ENCODE results near the gene PDGFRB. TPM values are rescaled to one million over a fixed set of nuclear protein-coding genes. Genes with fewer than 3 reads are reported as not detected.

Gene PDGFRB
- total RNA-seq, 1 experiment from 2014 or later = 0.34 TPM

DNA sequence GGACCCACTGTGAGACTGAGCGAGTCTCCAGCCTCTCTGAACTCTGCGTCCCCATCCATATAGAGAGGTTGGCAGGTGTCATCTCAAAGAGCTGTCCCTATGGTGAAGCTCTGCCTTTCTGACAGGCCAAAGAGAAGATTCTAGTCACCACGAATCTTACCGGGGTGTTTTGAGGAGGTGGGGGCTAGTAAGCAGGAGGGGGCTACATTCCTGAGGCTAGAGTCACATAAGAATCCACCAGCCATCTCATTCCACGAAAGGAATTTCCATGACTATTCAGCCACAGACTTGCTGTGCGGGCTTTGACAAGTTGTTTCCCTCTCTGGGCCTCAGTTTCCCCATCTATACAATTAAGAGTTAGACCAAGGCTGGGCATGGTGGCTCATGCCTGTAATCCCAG, 16.3 kb downstream of the PDGFRB start:
- ChIA-PET CTCF (no interaction called here), POLR2A (no interaction called here), RAD21 (ENCODE audit: low non-redundant PET in 1 of 2, low total read pairs in 2 of 2, uncharacterized antibody in 2 of 2, unreplicated experiment in 2 of 2) (no interaction called here)
- H3K36me3 ChIP-seq (ENCODE audit: control insufficient read depth in 1 of 2, insufficient read depth in 2 of 2, low read length in 2 of 2) = no peaks in the 10 kb centered on the region
- H3K9ac ChIP-seq (ENCODE audit: low read length) = no peak overlapping the region
- no peaks in the 10 kb centered on the region for H3K79me2 ChIP-seq (ENCODE audit: insufficient read depth, low read length)
- no peak overlapping the region for H3K27ac ChIP-seq (ENCODE audit: low read depth, low read length)
- peaks cover 0 to 21% of the 10 kb centered on the region in 2 experiments; a peak in 2 of 4 replicates for H3K4me1 ChIP-seq (ENCODE audit: control insufficient read depth in 1 of 2, insufficient read depth in 2 of 2, low read length in 2 of 2)
- no peak for TF ChIP-seq EZH2phosphoT487 (IDR thresholded peaks at IDR 0.05; ENCODE audit: borderline replicate concordance)
- TF ChIP-seq, protein P1, sequence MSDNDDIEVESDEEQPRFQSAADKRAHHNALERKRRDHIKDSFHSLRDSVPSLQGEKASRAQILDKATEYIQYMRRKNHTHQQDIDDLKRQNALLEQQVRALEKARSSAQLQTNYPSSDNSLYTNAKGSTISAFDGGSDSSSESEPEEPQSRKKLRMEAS (IDR thresholded peaks at IDR 0.05) = no peak
- TF ChIP-seq YY1 (IDR thresholded peaks at IDR 0.05; ENCODE audit: extremely low read depth, insufficient replicate concordance, low read depth, low read length) = no peak
- TF ChIP-seq, protein P2, sequence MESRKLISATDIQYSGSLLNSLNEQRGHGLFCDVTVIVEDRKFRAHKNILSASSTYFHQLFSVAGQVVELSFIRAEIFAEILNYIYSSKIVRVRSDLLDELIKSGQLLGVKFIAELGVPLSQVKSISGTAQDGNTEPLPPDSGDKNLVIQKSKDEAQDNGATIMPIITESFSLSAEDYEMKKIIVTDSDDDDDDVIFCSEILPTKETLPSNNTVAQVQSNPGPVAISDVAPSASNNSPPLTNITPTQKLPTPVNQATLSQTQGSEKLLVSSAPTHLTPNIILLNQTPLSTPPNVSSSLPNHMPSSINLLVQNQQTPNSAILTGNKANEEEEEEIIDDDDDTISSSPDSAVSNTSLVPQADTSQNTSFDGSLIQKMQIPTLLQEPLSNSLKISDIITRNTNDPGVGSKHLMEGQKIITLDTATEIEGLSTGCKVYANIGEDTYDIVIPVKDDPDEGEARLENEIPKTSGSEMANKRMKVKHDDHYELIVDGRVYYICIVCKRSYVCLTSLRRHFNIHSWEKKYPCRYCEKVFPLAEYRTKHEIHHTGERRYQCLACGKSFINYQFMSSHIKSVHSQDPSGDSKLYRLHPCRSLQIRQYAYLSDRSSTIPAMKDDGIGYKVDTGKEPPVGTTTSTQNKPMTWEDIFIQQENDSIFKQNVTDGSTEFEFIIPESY (IDR thresholded peaks at IDR 0.05; ENCODE audit: extremely low read depth, insufficient replicate concordance, low read length) = no peak
- TF ChIP-seq FOSL1 (IDR thresholded peaks at IDR 0.05; ENCODE audit: low read depth) = no peak
- no peak for TF ChIP-seq RAD21 (IDR thresholded peaks at IDR 0.05; ENCODE audit: low read depth)
- TF ChIP-seq POLR2AphosphoS5 (IDR thresholded peaks at IDR 0.05; ENCODE audit: low read depth, low read length) = no peak
- TF ChIP-seq ZNF274 (IDR thresholded peaks at IDR 0.05; ENCODE audit: low read depth, low read length) = no peak
- no peak overlapping the region for H3K4me3 ChIP-seq (replicated peaks in 1 of 2; ENCODE audit: low read depth in 1 of 2, low read length in 2 of 2)
- H3K4me2 ChIP-seq (ENCODE audit: low read length) = no peak overlapping the region
- H4K20me1 ChIP-seq (ENCODE audit: insufficient read depth) = no peaks in the 10 kb centered on the region
- intact Hi-C loops (cut with micrococcal nuclease) = no loop called here
- no peaks in the 10 kb centered on the region for H3K9me2 ChIP-seq (ENCODE audit: insufficient read depth)
- no peak for ATAC-seq
- H2AFZ ChIP-seq (ENCODE audit: low read depth, low read length, poor library complexity, severe bottlenecking) = no peak overlapping the region
- BruUV-seq (replicated peaks) = no TSS peak
- H3K9me3 ChIP-seq (ENCODE audit: control insufficient read depth in 1 of 2, insufficient read depth in 1 of 2, low read depth in 1 of 2, low read length in 2 of 2) = no peaks in the 10 kb centered on the region
- no peaks in the 10 kb centered on the region for H3K27me3 ChIP-seq (ENCODE audit: insufficient read depth, low read length)
- no peak for DNase-seq (ENCODE audit: low read depth, low spot score)

Data from HCT116 (cell line).